A549 (cell line): Measurements from ENCODE around the gene GPRC5D. TPM values are rescaled to one million over a fixed set of nuclear protein-coding genes. Genes with fewer than 3 reads are reported as not detected.

Experiments used
- ATAC-seq, 2 experiments: fragments of 200-7000 bp in 1 of 2; fragments of >200 bp in 1 of 2; cut with Nextera tagmentation in 1 of 2; cut with Tn5 transposase in 1 of 2; 3 replicates each; pipeline versions ENCODE4 v1.8.0 to v1.9.1; 2018 to 2020; ENCODE audit warnings: mild to moderate bottlenecking in 1 of 2, moderate library complexity in 1 of 2
- CTCF ChIA-PET: fragments of 300-600 bp; sonication (Branson Sonifier 250); formaldehyde crosslinking; extraction: SDS; loops from one replicate; lab custom pipeline; 2021; ENCODE audit warnings: antibody characterized with exemption, inconsistent platforms; lab: Yijun Ruan, JAX
- POLR2A ChIA-PET: fragments of 350-600 bp; formaldehyde crosslinking; extraction: SDS; loops from one replicate; lab custom pipeline; 2021; ENCODE audit warnings: antibody characterized with exemption, inconsistent platforms; lab: Yijun Ruan, JAX
- DNase-seq, 2 experiments: peaks; one replicate each; pipeline versions ENCODE4 v3.0.0 to v3.0.0-alpha.2; 2011 to 2016; ENCODE audit warnings: low read depth in 1 of 2, low spot score in 1 of 2
- FAIRE-seq: peaks from 2 replicates; lab custom pipeline; 2011; peaks lifted over from hg19 to GRCh38; lab: Jason Lieb, UNC
- H3K27ac ChIP-seq, 2 experiments: fragments of >200 bp; sonication (Bioruptor Twin); formaldehyde crosslinking; 3 replicates each; pipeline ENCODE4 v1.5.1; 2016 to 2017
- H3K4me1 ChIP-seq: fragments of >200 bp; sonication (Bioruptor Twin); formaldehyde crosslinking; 3 replicates; pipeline ENCODE4 v1.6.1; 2016
- H3K4me2 ChIP-seq: fragments of >200 bp; sonication (Bioruptor Twin); formaldehyde crosslinking; 3 replicates; pipeline ENCODE4 v1.6.1; 2016
- H3K4me3 ChIP-seq: fragments of >200 bp; sonication (Bioruptor Twin); formaldehyde crosslinking; 3 replicates; pipeline ENCODE4 v1.5.1; 2016
- H3K9me3 ChIP-seq: fragments of >200 bp; sonication (Bioruptor Twin); formaldehyde crosslinking; 3 replicates; pipeline ENCODE4 v1.6.1; 2016
- ATOH8 ChIP-seq: fragments of 250-450 bp; sonication (Bioruptor Pico); IDR thresholded peaks from 2 replicates; pipeline ENCODE4 v1.5.0; 2020; ENCODE audit warnings: low read depth, mild to moderate bottlenecking, moderate library complexity
- CHD4 ChIP-seq: fragments of 200-600 bp; sonication (generic); IDR thresholded peaks from 2 replicates; pipeline ENCODE4 v1.6.1; 2016; ENCODE audit warnings: antibody characterized with exemption, mild to moderate bottlenecking, borderline replicate concordance
- E2F6 ChIP-seq: IDR thresholded peaks from 2 replicates; pipeline ENCODE4 v1.6.1; 2012; ENCODE audit warnings: low read depth, borderline replicate concordance
- ESRRA ChIP-seq: fragments of 150-350 bp; IDR thresholded peaks from 2 replicates; pipeline ENCODE4 v1.6.1; 2014; ENCODE audit warnings: mild to moderate bottlenecking, low read length, borderline replicate concordance
- FOXS1 ChIP-seq: fragments of 250-450 bp; sonication (Bioruptor Pico); IDR thresholded peaks from 2 replicates; pipeline ENCODE4 v1.5.0; 2020; ENCODE audit warnings: mild to moderate bottlenecking, moderate library complexity
- GATA3 ChIP-seq: IDR thresholded peaks from 2 replicates; pipeline ENCODE4 v1.6.1; 2012; ENCODE audit warnings: borderline replicate concordance
- HDAC2 ChIP-seq: fragments of 200-600 bp; sonication (generic); IDR thresholded peaks from 2 replicates; pipeline ENCODE4 v1.6.1; 2016
- HES2 ChIP-seq: fragments of >200 bp; sonication (Bioruptor Twin); formaldehyde crosslinking; IDR thresholded peaks from 2 replicates; pipeline ENCODE4 v1.6.1; 2016
- HEYL ChIP-seq: fragments of 250-450 bp; sonication (Bioruptor Pico); IDR thresholded peaks from 2 replicates; pipeline ENCODE4 v1.8.0; 2021; ENCODE audit warnings: mild to moderate bottlenecking, moderate library complexity
- HOXB13 ChIP-seq: fragments of 250-450 bp; sonication (Bioruptor Pico); IDR thresholded peaks from 2 replicates; pipeline ENCODE4 v1.5.0; 2020; ENCODE audit warnings: low read depth, mild to moderate bottlenecking, moderate library complexity
- HOXB5 ChIP-seq: fragments of 250-450 bp; sonication (Bioruptor Pico); IDR thresholded peaks from 2 replicates; pipeline ENCODE4 v1.5.0; 2020; ENCODE audit warnings: mild to moderate bottlenecking, moderate library complexity
- JUNB ChIP-seq: fragments of >200 bp; sonication (Bioruptor Twin); formaldehyde crosslinking; IDR thresholded peaks from 2 replicates; pipeline ENCODE4 v1.6.1; 2016
- KDM1A ChIP-seq: fragments of 200-600 bp; sonication (generic); IDR thresholded peaks from 2 replicates; pipeline ENCODE4 v1.6.1; 2016; ENCODE audit warnings: low read depth, mild to moderate bottlenecking
- MAFK ChIP-seq: fragments of 450-650 bp; IDR thresholded peaks from 2 replicates; pipeline ENCODE4 v1.6.1; 2014; ENCODE audit not compliant: partially characterized antibody
- MYC ChIP-seq: IDR thresholded peaks from 2 replicates; pipeline ENCODE4 v1.6.1; 2012; ENCODE audit warnings: mild to moderate bottlenecking, inconsistent platforms, low read length, improper control_type of control experiment, borderline replicate concordance
- PHF8 ChIP-seq: fragments of 200-600 bp; sonication (generic); IDR thresholded peaks from 2 replicates; pipeline ENCODE4 v1.6.1; 2016; ENCODE audit warnings: low read depth, mild to moderate bottlenecking, antibody characterized with exemption, moderate library complexity, borderline replicate concordance
- RARB ChIP-seq: fragments of 250-450 bp; sonication (Bioruptor Pico); IDR thresholded peaks from 2 replicates; pipeline ENCODE4 v1.8.0; 2021; ENCODE audit warnings: mild to moderate bottlenecking, moderate library complexity
- RCOR1 ChIP-seq: fragments of 150-350 bp; IDR thresholded peaks from 2 replicates; pipeline ENCODE4 v1.6.1; 2014; ENCODE audit warnings: antibody characterized with exemption, low read length, low read depth
- REST ChIP-seq: fragments of 200-600 bp; sonication (generic); IDR thresholded peaks from 2 replicates; pipeline ENCODE4 v1.6.1; 2016; ENCODE audit warnings: antibody characterized with exemption, mild to moderate bottlenecking, moderate library complexity
- RFX5 ChIP-seq: fragments of 450-650 bp; IDR thresholded peaks from 2 replicates; pipeline ENCODE4 v1.7.1; 2014; ENCODE audit warnings: antibody characterized with exemption, mild to moderate bottlenecking, moderate library complexity
- SMC3 ChIP-seq: fragments of >200 bp; sonication (Bioruptor Twin); formaldehyde crosslinking; IDR thresholded peaks from 3 replicates; pipeline ENCODE4 v1.6.1; 2018; ENCODE audit warnings: inconsistent platforms
- ZNF302 ChIP-seq: fragments of 250-450 bp; sonication (Bioruptor Pico); IDR thresholded peaks from 2 replicates; pipeline ENCODE4 v1.9.0; 2021; ENCODE audit warnings: inconsistent platforms, mild to moderate bottlenecking, moderate library complexity
- WGBS: methylation state at CpG from one replicate; pipeline ENCODE4 v1.1.6; 2017; ENCODE audit errors: missing lambda C conversion rate; 5-methylcytosine and 5-hydroxymethylcytosine counted together
- polyA plus RNA-seq, 4 experiments: library from polyadenylated mRNA; depleted of rRNA in 3 of 4; stranded (reverse); fragments of >200 nt; fragmentation: RNase III in 1 of 4; extraction: RNeasy Plus Mini Kit Qiagen cat#74134 plus additional on column Dnase treatment in 1 of 4; gene quantifications; 2 replicates in 3 of 4; 3 replicates in 1 of 4; pipeline ENCODE4 v1.2.3, GENCODE V29; 2011 to 2017

The GPRC5D gene
- polyA plus RNA-seq, 2 of the 4 experiments (the other 2 are of a cell fraction): not detected

GRCh38 chr12:12974211-12974610, 22.2 kb upstream of the GPRC5D start:
- peaks cover 35% of the 10 kb centered on the region for H3K4me1 ChIP-seq
- TF ChIP-seq HOXB5 (CRISPR knock-in tag): no peak
- no peak for TF ChIP-seq GATA3
- TF ChIP-seq HES2: no peak
- TF ChIP-seq RCOR1: no peak
- no peak for TF ChIP-seq MYC
- no peak for TF ChIP-seq ESRRA
- TF ChIP-seq KDM1A: no peak
- no peak for TF ChIP-seq CHD4
- TF ChIP-seq FOXS1 (CRISPR knock-in tag): no peak
- no peak for TF ChIP-seq JUNB
- no peak for TF ChIP-seq ATOH8 (CRISPR knock-in tag)
- TF ChIP-seq MAFK: no peak
- no peak for TF ChIP-seq HEYL (CRISPR knock-in tag)
- no peak for TF ChIP-seq RFX5
- no peak for TF ChIP-seq HOXB13 (CRISPR knock-in tag)
- no peak for TF ChIP-seq SMC3
- TF ChIP-seq ZNF302 (CRISPR knock-in tag): no peak
- TF ChIP-seq HDAC2: no peak
- TF ChIP-seq, all 56 proteins: peak for 0
- Histone ChIP-seq H3K9me3 (peaks cover 14% of the 10 kb centered on the region; the same call in 2 of the 3 replicates), H3K4me2 (no peak overlapping the region), H3K4me3 (no peak overlapping the region), H3K27ac (no peak overlapping the region)
- ATAC-seq: no peak
- POLR2A ChIA-PET: no interaction called here
- FAIRE-seq: no peak
- CTCF ChIA-PET: interaction anchor here (0.8 to 3.3 kb wide), 9 partner anchors 10 to 162 kb away, joined by 3 to 16 read pairs (median 8); partner anchors contain the start of gene GPRC5D
- WGBS: 92% methylated on average over 4 of the region's 4 CpGs
- no peak for DNase-seq

- Histone ChIP-seq H3K4me3 (no peak overlapping the region), H3K4me2 (no peak overlapping the region), H3K4me1 (peaks cover 23% of the 10 kb centered on the region), H3K9me3 (peaks cover 14% of the 10 kb centered on the region; the same call in 2 of the 3 replicates)
- no peak for ATAC-seq
- 96% methylated on average over 2 of the region's 2 CpGs for WGBS
- CTCF ChIA-PET: interaction anchor here (2.2 kb wide), 2 partner anchors 13 to 57 kb away, joined by 8 to 16 read pairs; no protein-coding TSS in a partner anchor
- DNase-seq: no peak
- POLR2A ChIA-PET: no interaction called here
- no peak for FAIRE-seq
- TF ChIP-seq PHF8 (no peak), ATOH8 (CRISPR knock-in tag) (no peak)
- TF ChIP-seq, all 56 proteins: peak for 0
- no peak overlapping the region for H3K27ac ChIP-seq
Measured at GRCh38 chr12:12973019-12973418, 21.0 kb upstream of the GPRC5D start.

GRCh38 chr12:12965836-12966235, 13.9 kb upstream of the GPRC5D start:
- 87% methylated on average over 4 of the region's 4 CpGs for WGBS
- no peak for FAIRE-seq
- DNase-seq: no peak
- no peak for ATAC-seq
- H3K9me3 ChIP-seq: no peaks in the 10 kb centered on the region
- H3K4me3 ChIP-seq: no peak overlapping the region
- TF ChIP-seq RARB (CRISPR knock-in tag) (no peak), E2F6 (no peak), REST (no peak)
- H3K27ac ChIP-seq: no peak overlapping the region
- no peak overlapping the region for H3K4me2 ChIP-seq
- POLR2A ChIA-PET: no interaction called here
- CTCF ChIA-PET: no interaction called here
- H3K4me1 ChIP-seq: no peaks in the 10 kb centered on the region
